Stomach (tissue), 9 donors: Measurements from ENCODE around the gene TBCD. TPM values are rescaled to one million over a fixed set of nuclear protein-coding genes. Genes with fewer than 3 reads are reported as not detected.
A peak's percentile ranks its signal among the peaks of the same experiment; 100 is the strongest.

Source experiments
- DNase-seq, 2 donors: peaks; one replicate each; pipeline versions ENCODE4 v3.0.0 to v3.0.0-alpha.2; 2013 to 2019
- H3K27ac ChIP-seq, 5 donors: fragments of 200-600 bp in 4 of 5; sonication (generic) in 4 of 5; one replicate each; pipeline ENCODE4 v1.5.1; 2013 to 2019; ENCODE audit warnings: mild to moderate bottlenecking in 1 of 5, moderate library complexity in 1 of 5
- H3K27me3 ChIP-seq, 3 donors: fragments of 200-600 bp; sonication (generic); one replicate each; pipeline ENCODE4 v1.5.1; 2017 to 2019; ENCODE audit warnings: mixed run types in 1 of 3
- H3K36me3 ChIP-seq, 4 donors: fragments of 200-600 bp; sonication (generic); 1 replicate in 3 of 4; 2 replicates in 1 of 4; pipeline ENCODE4 v1.5.1; 2016 to 2019
- H3K4me1 ChIP-seq, 4 donors: fragments of 200-600 bp; sonication (generic); one replicate each; pipeline ENCODE4 v1.5.1; 2016 to 2019
- H3K4me3 ChIP-seq, 4 donors: fragments of 200-600 bp; sonication (generic) in 3 of 4; one replicate each; pipeline ENCODE4 v1.5.1; 2016 to 2019; ENCODE audit warnings: mild to moderate bottlenecking in 1 of 4
- H3K9me3 ChIP-seq, 4 donors: fragments of 200-600 bp; sonication (generic); one replicate each; pipeline ENCODE4 v1.5.1; 2016 to 2019
- EP300 ChIP-seq: sonication (generic); formaldehyde crosslinking; IDR thresholded peaks from one replicate; pipeline ENCODE4 v1.6.1; 2017; ENCODE audit warnings: antibody characterized with exemption
- POLR2A ChIP-seq, 4 donors: fragments of 450-650 bp; IDR thresholded peaks; one replicate each; pipeline ENCODE4 v1.6.1; 2016; ENCODE audit warnings: antibody characterized with exemption in 4 of 4, control low read depth in 2 of 4, mild to moderate bottlenecking in 1 of 4, moderate library complexity in 1 of 4
- POLR2AphosphoS5 ChIP-seq, 3 donors: sonication (generic); formaldehyde crosslinking; IDR thresholded peaks; one replicate each; pipeline ENCODE4 v1.6.1; 2016; ENCODE audit warnings: antibody characterized with exemption in 3 of 3
- WGBS, 5 donors: extraction: QIAGEN DNeasy Blood & Tissue Kit in 3 of 5; methylation state at CpG; one replicate each; pipeline versions ENCODE4 v1.1.5 to v1.1.7; 2013 to 2018; 5-methylcytosine and 5-hydroxymethylcytosine counted together
- intact Hi-C: fragments of 100-400 bp; cut with DNase I; formaldehyde crosslinking; loops from one replicate; pipeline ENCODE4 v1.15.1; 2023; ENCODE audit warnings: low total_unique reads
- polyA plus RNA-seq, 3 donors: library from polyadenylated mRNA; stranded (reverse); fragments of 200-250 nt; gene quantifications; one replicate each; pipeline ENCODE4 v1.2.3, GENCODE V29; 2013
- total RNA-seq, 5 donors: library from RNA; depleted of rRNA; stranded (reverse); fragments of >200 nt; gene quantifications; one replicate each; pipeline versions ENCODE4 v1.1.0 to v1.2.3, GENCODE V29; 2014 to 2016
- TF ChIP-seq, protein P1 (sequence below), 7 experiments: fragments of 450-650 bp in 4 of 7; fragments of 200-600 bp in 3 of 7; sonication (generic) in 3 of 7; IDR thresholded peaks; one replicate each; pipeline ENCODE4 v1.5.1; 2016 to 2019; ENCODE audit warnings: antibody characterized with exemption in 7 of 7, control low read depth in 2 of 7, mild to moderate bottlenecking in 1 of 7
- donor health status: healthy with polysubstance abuse.
- donor health status: Bipolar disorder and iron deficiency.
- donor health status: healthy.

The TBCD gene
- total and polyA plus RNA-seq, 8 donors, result 51.2 to 155 (median 101) TPM

DNA sequence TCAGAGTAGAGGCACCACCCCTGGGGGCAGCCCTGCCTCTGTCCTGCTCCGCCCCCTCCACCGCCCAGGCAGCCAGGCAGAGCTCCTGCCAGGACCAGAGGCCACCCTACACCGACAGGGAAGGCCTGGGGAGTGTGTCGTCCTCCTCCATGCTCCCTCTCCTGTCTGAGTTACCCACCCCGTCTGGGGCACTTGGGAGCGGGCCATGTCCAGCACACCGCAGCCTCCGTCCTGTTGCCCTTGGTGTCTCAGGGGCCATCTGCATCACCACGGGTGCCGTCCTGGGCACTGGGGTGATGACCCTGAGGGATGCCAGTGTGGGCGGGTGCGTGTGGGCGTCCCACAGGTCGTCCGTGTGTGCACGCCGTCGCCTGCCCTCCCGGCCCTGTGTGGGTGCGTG, 153.3 kb downstream of the TBCD start:
- Histone ChIP-seq H3K4me1 (peaks cover 0 to 19% (median 9%) of the 10 kb centered on the region in 4 donors), H3K4me3 (no peak overlapping the region), H3K27me3 (no peaks in the 10 kb centered on the region), H3K36me3 (peaks cover 43 to 78% (median 72%) of the 10 kb centered on the region in 4 donors), H3K9me3 (no peaks in the 10 kb centered on the region), H3K27ac (no peak overlapping the region)
- WGBS, 5 donors, result 87 to 91% (median 88%) methylated on average over 20 of the region's 20 CpGs; no CpG with 5 or more reads in 1 of the 5 donors
- TF ChIP-seq POLR2A (IDR thresholded peaks at IDR 0.05) (no peak), EP300 (no peak)
- intact Hi-C loops, result no loop called here
- DNase-seq, result no peak

DNA sequence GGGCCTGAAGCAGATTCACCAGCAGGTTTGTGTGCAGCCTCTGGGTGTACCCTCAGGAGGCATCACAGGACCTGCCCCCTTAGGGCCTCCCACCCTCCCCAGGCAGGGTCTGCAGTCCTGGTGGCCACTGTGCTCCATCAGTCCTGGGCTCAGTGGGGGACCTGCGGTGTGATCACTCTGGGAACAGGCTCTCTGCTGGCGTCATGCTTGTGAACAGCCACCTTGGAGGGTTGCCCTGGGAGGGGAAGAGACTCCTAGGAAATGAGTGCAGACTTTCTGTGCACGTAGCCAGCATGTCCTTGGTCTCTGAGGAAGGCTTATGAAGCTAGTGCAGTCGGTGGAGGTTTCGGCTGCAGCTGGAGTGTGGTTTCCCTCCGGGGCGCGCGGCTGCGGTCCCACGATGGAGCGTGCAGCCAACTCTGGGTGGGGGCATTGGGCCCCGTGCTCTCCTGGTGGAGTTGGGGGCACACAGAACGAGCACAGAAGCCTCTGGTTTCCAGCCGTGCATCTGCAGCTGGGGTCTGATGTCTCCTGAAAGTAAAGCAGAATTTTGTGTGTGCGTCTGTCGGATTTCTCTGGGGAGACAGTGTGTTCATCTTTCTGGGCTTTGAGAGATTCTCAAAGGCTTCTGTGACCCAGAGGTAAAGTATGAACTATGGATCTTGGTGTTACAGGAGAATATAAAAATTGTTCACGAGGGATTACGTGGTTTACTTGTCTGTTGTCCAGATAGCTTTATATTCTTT, 156.1 kb downstream of the TBCD start:
- WGBS, 5 donors, result 78 to 86% (median 81%) methylated on average over 17 to 19 of the region's 19 CpGs
- Histone ChIP-seq H3K27me3 (no peaks in the 10 kb centered on the region), H3K9me3 (no peaks in the 10 kb centered on the region), H3K4me3 (no peak overlapping the region), H3K27ac (peak overlapping the region in 1 of 5 donors; percentile 14), H3K4me1 (peaks cover 0 to 16% (median 10%) of the 10 kb centered on the region in 4 donors), H3K36me3 (peaks cover 23 to 79% (median 70%) of the 10 kb centered on the region in 4 donors)
- TF ChIP-seq EP300, result no peak
- intact Hi-C loops, result no loop called here
- DNase-seq, result no peak

DNA sequence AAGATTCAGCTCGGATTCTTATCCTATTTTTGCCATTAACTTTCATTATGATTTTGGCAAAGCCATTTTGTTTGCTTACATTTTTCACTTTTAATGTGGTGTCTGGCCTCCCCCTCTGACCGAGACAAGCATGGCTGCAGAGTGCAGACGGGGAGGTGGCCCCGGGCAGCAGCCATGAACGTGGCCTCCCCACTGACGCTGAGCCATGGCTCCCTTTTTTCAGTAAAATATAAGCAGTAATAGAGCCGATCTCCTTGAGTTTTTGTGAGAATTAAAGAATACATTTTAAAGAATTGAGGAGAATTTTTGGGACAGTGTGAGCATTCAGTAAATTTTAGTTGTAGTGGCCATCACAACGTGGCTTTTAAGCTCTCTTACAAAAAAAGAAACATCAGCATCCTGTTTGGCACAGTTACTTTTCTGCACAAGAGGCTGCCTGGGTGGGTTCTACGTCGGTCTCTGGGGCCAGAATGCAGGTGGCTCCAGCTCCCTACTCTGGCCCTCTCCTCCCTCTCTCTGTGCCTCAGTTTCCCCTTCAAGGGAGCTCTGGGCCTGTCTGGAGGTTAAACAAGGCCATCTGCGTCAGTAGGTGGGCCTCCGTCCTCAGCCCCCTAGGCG, 156.8 kb downstream of the TBCD start:
- Histone ChIP-seq H3K9me3 (no peaks in the 10 kb centered on the region), H3K36me3 (peaks cover 23 to 79% (median 71%) of the 10 kb centered on the region in 4 donors), H3K4me1 (peaks cover 0 to 16% (median 10%) of the 10 kb centered on the region in 4 donors), H3K4me3 (no peak overlapping the region), H3K27me3 (no peaks in the 10 kb centered on the region), H3K27ac (peak overlapping the region in 2 of 5 donors; percentile 14 to 18)
- intact Hi-C loops, result no loop called here
- WGBS, 5 donors, result 73 to 82% (median 75%) methylated on average over 13 of the region's 13 CpGs
- DNase-seq, result no peak
- no peak for TF ChIP-seq POLR2A (IDR thresholded peaks at IDR 0.05)
- no peak for TF ChIP-seq POLR2AphosphoS5 (IDR thresholded peaks at IDR 0.05)
- TF ChIP-seq, protein P1, sequence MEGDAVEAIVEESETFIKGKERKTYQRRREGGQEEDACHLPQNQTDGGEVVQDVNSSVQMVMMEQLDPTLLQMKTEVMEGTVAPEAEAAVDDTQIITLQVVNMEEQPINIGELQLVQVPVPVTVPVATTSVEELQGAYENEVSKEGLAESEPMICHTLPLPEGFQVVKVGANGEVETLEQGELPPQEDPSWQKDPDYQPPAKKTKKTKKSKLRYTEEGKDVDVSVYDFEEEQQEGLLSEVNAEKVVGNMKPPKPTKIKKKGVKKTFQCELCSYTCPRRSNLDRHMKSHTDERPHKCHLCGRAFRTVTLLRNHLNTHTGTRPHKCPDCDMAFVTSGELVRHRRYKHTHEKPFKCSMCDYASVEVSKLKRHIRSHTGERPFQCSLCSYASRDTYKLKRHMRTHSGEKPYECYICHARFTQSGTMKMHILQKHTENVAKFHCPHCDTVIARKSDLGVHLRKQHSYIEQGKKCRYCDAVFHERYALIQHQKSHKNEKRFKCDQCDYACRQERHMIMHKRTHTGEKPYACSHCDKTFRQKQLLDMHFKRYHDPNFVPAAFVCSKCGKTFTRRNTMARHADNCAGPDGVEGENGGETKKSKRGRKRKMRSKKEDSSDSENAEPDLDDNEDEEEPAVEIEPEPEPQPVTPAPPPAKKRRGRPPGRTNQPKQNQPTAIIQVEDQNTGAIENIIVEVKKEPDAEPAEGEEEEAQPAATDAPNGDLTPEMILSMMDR (IDR thresholded peaks at IDR 0.05), result no peak
- TF ChIP-seq EP300, result no peak

DNA sequence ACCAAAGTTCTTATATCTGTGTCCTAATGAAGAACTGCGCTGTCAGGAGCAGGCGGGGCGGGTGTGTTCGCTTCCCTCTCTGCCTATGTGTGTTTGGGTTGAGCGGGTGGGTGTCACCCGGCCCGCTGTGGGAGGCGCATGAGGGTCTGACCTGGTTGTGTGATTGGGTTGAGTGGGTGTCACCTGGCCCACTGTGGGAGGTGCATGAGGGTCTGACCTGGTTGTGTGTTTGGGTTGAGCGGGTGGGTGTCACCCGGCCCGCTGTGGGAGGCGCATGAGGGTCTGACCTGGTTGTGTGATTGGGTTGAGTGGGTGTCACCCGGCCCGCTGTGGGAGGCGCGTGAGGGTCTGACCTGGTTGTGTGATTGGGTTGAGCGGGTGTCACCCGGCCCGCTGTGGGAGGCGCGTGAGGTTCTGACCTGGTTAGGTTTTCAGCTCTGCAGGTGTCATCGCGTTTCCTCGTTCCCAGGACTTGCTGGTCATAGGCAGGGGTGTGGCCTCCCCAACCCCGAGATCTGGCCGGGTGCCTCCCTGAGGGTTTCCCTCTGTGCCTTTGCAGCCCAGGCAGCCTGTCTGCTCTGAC, 157.5 kb downstream of the TBCD start:
- intact Hi-C loops, result no loop called here

More for the DNA sequence above, 157.5 kb downstream of the TBCD start:
- H3K36me3 ChIP-seq, result peaks cover 19 to 83% (median 71%) of the 10 kb centered on the region in 4 donors
- DNase-seq, result peak; percentile 84 to 85
- H3K4me3 ChIP-seq, result no peak overlapping the region
- H3K27me3 ChIP-seq, result no peaks in the 10 kb centered on the region
- H3K4me1 ChIP-seq, result peaks cover 0 to 21% (median 15%) of the 10 kb centered on the region in 4 donors
- peak overlapping the region; percentile 9 to 48 (median 38) for H3K27ac ChIP-seq
- H3K9me3 ChIP-seq, result no peaks in the 10 kb centered on the region
- TF ChIP-seq, protein P1 (IDR thresholded peaks at IDR 0.05), result no peak
- TF ChIP-seq EP300, result no peak
- no peak for TF ChIP-seq POLR2AphosphoS5 (IDR thresholded peaks at IDR 0.05)
- no peak for TF ChIP-seq POLR2A (IDR thresholded peaks at IDR 0.05)
- WGBS, 5 donors, result 56 to 83% (median 72%) methylated on average over 16 to 26 of the region's 26 CpGs
